HG02798 (cell line): ENCODE measurements around the gene NELFCD.

Experiments
- ATAC-seq: cut with Tn5 transposase; IDR thresholded peaks from one replicate; pipeline ENCODE4 v1.9.1; 2021; ENCODE audit warnings: mild to moderate bottlenecking; ENCODE audit not compliant: unreplicated experiment, poor library complexity

NELFCD gene

GRCh38 chr20:59042151-59042795 lies 61.2 kb downstream of the NELFCD start, which contains the start of gene PRELID3B:
PRELID3B (minus strand) TSS chr20:59042786; CDS start chr20:59042730, 56 bp downstream.
- peak; percentile 33 for ATAC-seq

DNA sequence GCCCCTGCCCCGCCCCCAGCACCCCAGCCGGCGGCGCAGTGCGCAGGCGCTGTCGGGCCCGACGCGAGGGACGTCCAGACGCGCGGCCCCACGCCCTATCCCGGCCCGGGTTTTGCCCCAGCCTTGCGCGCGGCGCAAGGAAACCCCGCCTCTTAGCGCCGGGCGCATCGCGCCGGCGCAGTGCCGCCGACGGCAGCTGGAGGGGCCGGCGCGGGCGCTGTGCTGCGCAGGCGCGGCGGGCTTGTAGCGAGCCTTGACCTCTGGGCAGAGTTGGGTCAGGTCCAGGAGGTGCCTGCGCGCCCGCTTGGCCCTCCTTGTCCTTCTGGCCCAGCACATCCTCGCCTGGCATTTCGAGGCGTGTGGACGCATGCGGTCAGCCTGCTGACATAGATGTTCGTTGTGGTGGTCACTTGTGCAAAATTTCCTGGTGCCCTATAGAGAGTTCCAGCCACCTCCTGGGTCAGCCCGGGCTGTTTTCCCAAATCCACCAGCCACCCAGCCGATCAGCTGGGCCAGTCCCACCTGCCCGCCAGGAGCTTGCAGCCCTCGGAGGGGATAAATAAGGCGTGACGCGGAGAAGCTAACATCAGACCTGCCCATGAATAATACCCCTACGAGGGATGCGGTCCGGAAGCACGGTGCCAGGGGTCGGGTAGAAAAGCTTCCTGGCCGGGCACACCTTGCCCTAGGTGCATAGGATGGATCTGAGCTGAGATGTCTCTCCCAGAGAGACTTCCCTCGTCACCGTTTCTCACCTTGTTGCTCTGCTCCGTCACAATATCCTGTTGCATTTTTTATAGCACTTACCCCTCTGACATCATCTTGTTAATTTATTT lies 62.0 kb downstream of the NELFCD start:
- ATAC-seq = peak; percentile 96

- ATAC-seq = no peak
These were observed 62.6 kb downstream of the NELFCD start for GRCh38 chr20:59043698-59044097.

- ATAC-seq = no peak
These were observed 63.2 kb downstream of the NELFCD start for GRCh38 chr20:59044295-59044694.
